ENCODE data around the gene ZSWIM6.
"Not testable (repeated sequence)": the region's sequence is repeated elsewhere in the genome, so short reads cannot be mapped to it uniquely, and the experiment has no call there.

The ZSWIM6 gene

GRCh38 chr5:61405511-61406295 is 73.6 kb downstream of the ZSWIM6 start:
- Mint-ChIP-seq H3K4me3 (no peak overlapping the region), H3K27me3 (no peaks in the 10 kb centered on the region), H3K4me1 (ENCODE audit: low read depth) (peaks cover 64% of the 10 kb centered on the region), H3K9me3 (no peaks in the 10 kb centered on the region), H3K36me3 (ENCODE audit: low read depth) (peaks cover 5% of the 10 kb centered on the region), H3K27ac (no peak overlapping the region)
- intact Hi-C loops (cut with micrococcal nuclease): no loop called here

DNA sequence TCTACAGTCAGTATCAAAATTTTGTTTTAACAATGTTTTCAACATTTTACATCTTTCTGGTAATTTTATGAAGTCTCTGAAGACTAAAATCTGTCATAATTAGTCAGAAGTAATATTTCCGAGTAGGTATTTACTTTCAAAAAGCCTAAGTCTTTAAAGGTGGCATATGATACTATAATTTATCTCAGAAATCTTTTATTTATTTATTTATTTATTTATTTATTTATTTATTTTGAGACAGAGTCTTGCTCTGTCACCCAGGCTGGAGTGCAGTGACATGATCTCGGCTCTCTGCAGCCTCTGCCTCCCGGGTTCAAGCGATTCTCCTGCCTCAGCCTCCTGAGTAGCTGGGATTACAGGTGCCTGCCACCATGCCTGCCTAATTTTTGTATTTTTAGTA is 74.4 kb downstream of the ZSWIM6 start:
- peaks cover 64% of the 10 kb centered on the region for H3K4me1 Mint-ChIP-seq (ENCODE audit: low read depth)
- H3K36me3 Mint-ChIP-seq (ENCODE audit: low read depth); intact Hi-C loops (cut with micrococcal nuclease); H3K27me3 Mint-ChIP-seq; H3K9me3 Mint-ChIP-seq; H3K27ac Mint-ChIP-seq; H3K4me3 Mint-ChIP-seq: not testable (repeated sequence)

DNA sequence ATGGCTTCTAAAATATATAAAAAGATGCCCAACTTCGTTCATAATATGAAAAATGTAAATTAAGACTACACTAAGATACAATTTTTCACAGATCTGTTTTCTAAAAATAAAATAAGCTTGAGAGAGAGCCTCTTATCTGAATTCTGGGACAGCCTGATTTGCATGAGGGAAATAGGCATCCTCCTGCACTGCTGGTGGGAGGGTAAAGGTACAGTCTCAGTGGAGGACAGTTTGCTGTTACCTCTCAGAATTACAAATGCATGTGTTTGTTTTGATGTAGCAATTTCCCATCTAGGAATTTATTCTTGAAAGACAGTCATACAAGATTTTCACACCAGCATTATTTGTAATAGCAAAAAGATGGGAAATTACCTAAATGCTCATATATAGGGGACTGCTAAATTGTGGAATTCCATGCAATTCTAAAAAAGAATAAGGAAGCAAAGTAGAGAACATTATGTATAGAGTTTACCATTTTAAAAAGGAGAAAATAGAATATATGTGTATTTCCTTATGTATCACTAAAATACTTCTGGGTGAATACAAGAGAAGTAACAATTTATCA is 75.7 kb downstream of the ZSWIM6 start:
- Mint-ChIP-seq H3K27me3 (no peaks in the 10 kb centered on the region), H3K9me3 (no peaks in the 10 kb centered on the region), H3K4me3 (no peak overlapping the region), H3K27ac (peak overlapping the region; percentile 60), H3K36me3 (ENCODE audit: low read depth) (no peaks in the 10 kb centered on the region), H3K4me1 (ENCODE audit: low read depth) (peaks cover 54% of the 10 kb centered on the region)
- intact Hi-C loops (cut with micrococcal nuclease): loop anchor here (2.0 kb wide), 3 partner anchors 75 to 245 kb away; partner anchors contain the start of genes SMIM15 and ZSWIM6

DNA sequence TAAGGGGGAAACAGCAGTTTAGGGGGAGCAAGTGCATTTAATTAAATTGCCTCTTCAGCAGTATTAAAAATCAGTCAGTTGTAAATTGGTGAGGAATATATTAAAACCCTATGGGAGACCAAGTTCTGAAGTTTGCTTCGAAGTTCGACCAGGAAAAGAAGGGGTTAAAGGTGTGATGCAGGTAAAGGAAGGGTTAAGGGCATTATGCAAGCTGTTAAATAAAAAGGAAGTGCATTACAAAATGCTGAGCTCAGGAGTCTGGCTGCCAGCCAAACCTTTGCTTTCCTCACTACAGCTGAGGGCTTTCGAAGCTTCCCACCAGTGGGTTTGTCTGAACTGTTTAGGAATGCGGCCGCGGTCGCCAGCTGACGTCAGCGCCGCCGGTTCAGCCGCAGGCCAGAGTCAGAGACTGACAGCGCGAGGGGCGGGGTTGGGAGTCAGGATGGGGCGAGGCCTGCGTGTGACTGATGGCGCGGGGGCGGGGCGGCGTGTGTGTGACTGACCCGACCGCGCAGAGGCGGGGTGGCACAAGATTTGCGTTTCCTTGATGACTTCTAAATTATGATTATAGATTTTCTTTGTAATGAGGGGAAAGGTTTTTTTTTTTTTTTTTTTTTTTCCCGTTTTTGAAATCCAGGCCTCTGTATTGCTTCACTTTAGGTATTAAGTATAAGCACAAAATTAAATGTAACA is 76.6 kb downstream of the ZSWIM6 start:
- H3K27me3 Mint-ChIP-seq: no peaks in the 10 kb centered on the region
- intact Hi-C loops (cut with micrococcal nuclease): loop anchor here (2.0 kb wide), 3 partner anchors 76 to 246 kb away; partner anchors contain the start of genes SMIM15 and ZSWIM6
- H3K36me3 Mint-ChIP-seq (ENCODE audit: low read depth): no peaks in the 10 kb centered on the region
- H3K9me3 Mint-ChIP-seq: no peaks in the 10 kb centered on the region
- H3K27ac Mint-ChIP-seq: peak overlapping the region; percentile 60
- peaks cover 48% of the 10 kb centered on the region for H3K4me1 Mint-ChIP-seq (ENCODE audit: low read depth)
- peak overlapping the region; percentile 56 for H3K4me3 Mint-ChIP-seq

GRCh38 chr5:61409568-61409967 is 77.5 kb downstream of the ZSWIM6 start:
- H3K27me3 Mint-ChIP-seq: no peaks in the 10 kb centered on the region
- intact Hi-C loops (cut with micrococcal nuclease): loop anchor here (2.0 kb wide), 3 partner anchors 77 to 247 kb away; partner anchors contain the start of genes SMIM15 and ZSWIM6
- no peaks in the 10 kb centered on the region for H3K36me3 Mint-ChIP-seq (ENCODE audit: low read depth)
- H3K4me1 Mint-ChIP-seq (ENCODE audit: low read depth): peaks cover 49% of the 10 kb centered on the region
- no peaks in the 10 kb centered on the region for H3K9me3 Mint-ChIP-seq
- no peak overlapping the region for H3K4me3 Mint-ChIP-seq
- no peak overlapping the region for H3K27ac Mint-ChIP-seq

- H3K9me3 Mint-ChIP-seq: no peaks in the 10 kb centered on the region
- intact Hi-C loops (cut with micrococcal nuclease): no loop called here
- H3K36me3 Mint-ChIP-seq (ENCODE audit: low read depth): no peaks in the 10 kb centered on the region
- H3K4me3 Mint-ChIP-seq: no peak overlapping the region
- H3K4me1 Mint-ChIP-seq (ENCODE audit: low read depth): peaks cover 62% of the 10 kb centered on the region
- no peaks in the 10 kb centered on the region for H3K27me3 Mint-ChIP-seq
- H3K27ac Mint-ChIP-seq: no peak overlapping the region
Measured at GRCh38 chr5:61410811-61411210, 78.8 kb downstream of the ZSWIM6 start.

GRCh38 chr5:61412361-61412760 is 80.3 kb downstream of the ZSWIM6 start:
- peaks cover 75% of the 10 kb centered on the region for H3K4me1 Mint-ChIP-seq (ENCODE audit: low read depth)
- no peaks in the 10 kb centered on the region for H3K9me3 Mint-ChIP-seq
- H3K4me3 Mint-ChIP-seq: no peak overlapping the region
- H3K27ac Mint-ChIP-seq: no peak overlapping the region
- no peaks in the 10 kb centered on the region for H3K27me3 Mint-ChIP-seq
- peaks cover 5% of the 10 kb centered on the region for H3K36me3 Mint-ChIP-seq (ENCODE audit: low read depth)
- intact Hi-C loops (cut with micrococcal nuclease): no loop called here

GRCh38 chr5:61413205-61413604 is 81.1 kb downstream of the ZSWIM6 start:
- H3K27me3 Mint-ChIP-seq; H3K27ac Mint-ChIP-seq; H3K4me3 Mint-ChIP-seq; H3K36me3 Mint-ChIP-seq (ENCODE audit: low read depth); intact Hi-C loops (cut with micrococcal nuclease); H3K9me3 Mint-ChIP-seq: not testable (repeated sequence)
- peaks cover 75% of the 10 kb centered on the region for H3K4me1 Mint-ChIP-seq (ENCODE audit: low read depth)

- intact Hi-C loops (cut with micrococcal nuclease): no loop called here
- Mint-ChIP-seq H3K27ac (no peak overlapping the region), H3K9me3 (no peaks in the 10 kb centered on the region), H3K4me3 (no peak overlapping the region), H3K4me1 (ENCODE audit: low read depth) (peaks cover 69% of the 10 kb centered on the region), H3K27me3 (no peaks in the 10 kb centered on the region), H3K36me3 (ENCODE audit: low read depth) (peaks cover 5% of the 10 kb centered on the region)
Measured at GRCh38 chr5:61414806-61415205, 82.7 kb downstream of the ZSWIM6 start.

GRCh38 chr5:61416010-61416409 is 84.0 kb downstream of the ZSWIM6 start:
- H3K36me3 Mint-ChIP-seq (ENCODE audit: low read depth): peaks cover 7% of the 10 kb centered on the region
- peaks cover 3% of the 10 kb centered on the region for H3K9me3 Mint-ChIP-seq
- H3K27ac Mint-ChIP-seq: no peak overlapping the region
- intact Hi-C loops (cut with micrococcal nuclease): no loop called here
- H3K27me3 Mint-ChIP-seq: no peaks in the 10 kb centered on the region
- H3K4me3 Mint-ChIP-seq: no peak overlapping the region
- H3K4me1 Mint-ChIP-seq (ENCODE audit: low read depth): peaks cover 58% of the 10 kb centered on the region

DNA sequence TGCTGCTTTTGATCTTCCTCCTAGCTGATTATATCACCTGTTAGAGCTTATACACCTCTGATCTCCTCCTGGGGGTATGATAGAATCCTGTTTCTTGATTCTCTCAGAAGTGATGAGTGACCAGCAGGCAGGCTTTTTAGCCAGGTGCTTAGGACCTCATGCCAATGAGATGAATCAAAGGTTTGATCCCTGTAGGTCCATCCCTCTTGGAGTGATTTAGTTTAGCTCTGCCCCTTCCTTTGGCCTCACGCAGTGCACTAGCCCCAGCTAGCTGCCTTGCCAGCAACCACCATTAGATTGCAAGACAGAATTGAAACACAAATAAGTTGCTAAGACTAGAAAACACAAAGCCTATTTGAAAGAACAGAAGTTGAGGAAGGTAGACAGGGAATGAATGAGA is 84.4 kb downstream of the ZSWIM6 start:
- intact Hi-C loops (cut with micrococcal nuclease): no loop called here
- H3K9me3 Mint-ChIP-seq: peaks cover 7% of the 10 kb centered on the region
- peaks cover 59% of the 10 kb centered on the region for H3K4me1 Mint-ChIP-seq (ENCODE audit: low read depth)
- no peaks in the 10 kb centered on the region for H3K27me3 Mint-ChIP-seq
- H3K36me3 Mint-ChIP-seq (ENCODE audit: low read depth): peaks cover 11% of the 10 kb centered on the region
- no peak overlapping the region for H3K27ac Mint-ChIP-seq
- H3K4me3 Mint-ChIP-seq: no peak overlapping the region

- intact Hi-C loops (cut with micrococcal nuclease): no loop called here
- H3K27ac Mint-ChIP-seq: no peak overlapping the region
- H3K27me3 Mint-ChIP-seq: no peaks in the 10 kb centered on the region
- peaks cover 9% of the 10 kb centered on the region for H3K9me3 Mint-ChIP-seq
- peaks cover 68% of the 10 kb centered on the region for H3K4me1 Mint-ChIP-seq (ENCODE audit: low read depth)
- no peak overlapping the region for H3K4me3 Mint-ChIP-seq
- peaks cover 15% of the 10 kb centered on the region for H3K36me3 Mint-ChIP-seq (ENCODE audit: low read depth)
Measured at GRCh38 chr5:61417340-61417739, 85.3 kb downstream of the ZSWIM6 start.

- peaks cover 73% of the 10 kb centered on the region for H3K4me1 Mint-ChIP-seq (ENCODE audit: low read depth)
Measured at GRCh38 chr5:61417851-61418250, 85.8 kb downstream of the ZSWIM6 start.

GRCh38 chr5:61419106-61419505 is 87.0 kb downstream of the ZSWIM6 start:
- H3K9me3 Mint-ChIP-seq: peaks cover 9% of the 10 kb centered on the region

More at GRCh38 chr5:61417851-61418250, 85.8 kb downstream of the ZSWIM6 start:
- Mint-ChIP-seq H3K9me3 (peaks cover 9% of the 10 kb centered on the region), H3K4me3 (no peak overlapping the region), H3K27ac (no peak overlapping the region), H3K27me3 (no peaks in the 10 kb centered on the region), H3K36me3 (ENCODE audit: low read depth) (peaks cover 15% of the 10 kb centered on the region)
- intact Hi-C loops (cut with micrococcal nuclease): no loop called here

More at GRCh38 chr5:61419106-61419505, 87.0 kb downstream of the ZSWIM6 start:
- Mint-ChIP-seq H3K27me3 (no peaks in the 10 kb centered on the region), H3K4me3 (no peak overlapping the region), H3K27ac (no peak overlapping the region), H3K4me1 (ENCODE audit: low read depth) (peaks cover 78% of the 10 kb centered on the region), H3K36me3 (ENCODE audit: low read depth) (peaks cover 15% of the 10 kb centered on the region)
- intact Hi-C loops (cut with micrococcal nuclease): no loop called here

All from dendritic cell treated with granulocyte-macrophage colony-stimulating factor and Interleukin-4, amounts not matched to agents 40 ng/mL and 50 ng/mL, for 4 days (primary cell).